H9 (cell line): ENCODE measurements around the gene VWC2L. TPM values are rescaled to one million over a fixed set of nuclear protein-coding genes. Genes with fewer than 3 reads are reported as not detected.

Source experiments
- DNase-seq: peaks from one replicate; pipeline ENCODE4 v3.0.0-alpha.2; 2017
- H2AFZ ChIP-seq: one replicate; pipeline ENCODE4 v1.6.1; 2013; ENCODE audit warnings: mild to moderate bottlenecking, low read length, control low read depth, moderate library complexity
- H2AK5ac ChIP-seq: 2 replicates; pipeline ENCODE4 v1.6.1; 2013; ENCODE audit warnings: low read length, control low read depth, mixed read lengths; ENCODE audit not compliant: insufficient read length
- H2BK120ac ChIP-seq: one replicate; pipeline ENCODE4 v1.6.1; 2013; ENCODE audit warnings: low read depth, mild to moderate bottlenecking, low read length, control low read depth, inconsistent platforms; ENCODE audit not compliant: poor library complexity, severe bottlenecking
- H2BK12ac ChIP-seq: 2 replicates; pipeline ENCODE4 v1.6.1; 2013; ENCODE audit warnings: low read length, control low read depth, mixed read lengths, low read depth; ENCODE audit not compliant: insufficient read length
- H2BK15ac ChIP-seq: 2 replicates; pipeline ENCODE4 v1.6.1; 2013; ENCODE audit warnings: low read depth, low read length, control low read depth
- H2BK20ac ChIP-seq: one replicate; pipeline ENCODE4 v1.6.1; 2013; ENCODE audit warnings: low read depth, mild to moderate bottlenecking, low read length, control low read depth, inconsistent platforms; ENCODE audit not compliant: poor library complexity, severe bottlenecking
- H2BK5ac ChIP-seq: 2 replicates; pipeline ENCODE4 v1.6.1; 2013; ENCODE audit warnings: low read length, control low read depth, mixed read lengths; ENCODE audit not compliant: insufficient read length
- H3K14ac ChIP-seq: 2 replicates; pipeline ENCODE4 v1.6.1; 2013; ENCODE audit warnings: low read length, control low read depth; ENCODE audit not compliant: insufficient read depth
- H3K18ac ChIP-seq: 2 replicates; pipeline ENCODE4 v1.6.1; 2013; ENCODE audit warnings: low read depth, mild to moderate bottlenecking, mixed read lengths, low read length, control low read depth; ENCODE audit not compliant: insufficient read length
- H3K23ac ChIP-seq: 2 replicates; pipeline ENCODE4 v1.6.1; 2013; ENCODE audit warnings: low read length, control low read depth, mixed read lengths, low read depth; ENCODE audit not compliant: insufficient read length
- H3K23me2 ChIP-seq: 2 replicates; pipeline ENCODE4 v1.6.1; 2013; ENCODE audit warnings: low read depth, mild to moderate bottlenecking, mixed read lengths, low read length, control low read depth; ENCODE audit not compliant: insufficient read length, poor library complexity, severe bottlenecking
- H3K27ac ChIP-seq: 2 replicates; pipeline ENCODE4 v1.5.1; 2013; ENCODE audit warnings: low read length, control low read depth, mixed read lengths, low read depth; ENCODE audit not compliant: insufficient read length
- H3K27me3 ChIP-seq: 2 replicates; pipeline ENCODE4 v1.6.1; 2013; ENCODE audit warnings: low read length, control low read depth, inconsistent platforms; ENCODE audit not compliant: insufficient read depth
- H3K4ac ChIP-seq: 2 replicates; pipeline ENCODE4 v1.6.1; 2013; ENCODE audit warnings: low read depth, mild to moderate bottlenecking, control low read depth, inconsistent platforms, low read length, moderate library complexity
- H3K4me1 ChIP-seq: 2 replicates; pipeline ENCODE4 v1.6.1; 2013; ENCODE audit warnings: low read length, control low read depth, inconsistent platforms; ENCODE audit not compliant: insufficient read depth
- H3K4me2 ChIP-seq: 2 replicates; pipeline ENCODE4 v1.6.1; 2013; ENCODE audit warnings: low read length, control low read depth, mixed read lengths; ENCODE audit not compliant: insufficient read length, insufficient read depth
- H3K56ac ChIP-seq: 2 replicates; pipeline ENCODE4 v1.6.1; 2013; ENCODE audit warnings: low read depth, mild to moderate bottlenecking, mixed read lengths, low read length, control low read depth; ENCODE audit not compliant: insufficient read length
- H3K79me1 ChIP-seq: 2 replicates; pipeline ENCODE4 v1.6.1; 2013; ENCODE audit warnings: low read depth, mild to moderate bottlenecking, moderate library complexity, low read length, control low read depth, inconsistent platforms; ENCODE audit not compliant: insufficient read depth, poor library complexity, severe bottlenecking
- H3K79me2 ChIP-seq: 2 replicates; pipeline ENCODE4 v1.6.1; 2013; ENCODE audit warnings: low read length, control low read depth, inconsistent platforms; ENCODE audit not compliant: insufficient read depth
- H3K9ac ChIP-seq: 2 replicates; pipeline ENCODE4 v1.6.1; 2013; ENCODE audit warnings: low read length, control low read depth, mixed read lengths; ENCODE audit not compliant: insufficient read length; ENCODE audit errors: extremely low read depth
- H3K9me3 ChIP-seq: one replicate; pipeline ENCODE4 v1.6.1; 2013; ENCODE audit warnings: low read depth, low read length, inconsistent platforms; ENCODE audit not compliant: control insufficient read depth
- H3T11ph ChIP-seq: one replicate; pipeline ENCODE4 v1.6.1; 2013; ENCODE audit warnings: mild to moderate bottlenecking, low read length, control low read depth, inconsistent platforms
- H4K20me1 ChIP-seq: one replicate; pipeline ENCODE4 v1.6.1; 2013; ENCODE audit not compliant: control insufficient read depth, insufficient read length, insufficient read depth
- H4K5ac ChIP-seq: 2 replicates; pipeline ENCODE4 v1.6.1; 2013; ENCODE audit warnings: low read depth, mild to moderate bottlenecking, mixed read lengths, low read length, control low read depth; ENCODE audit not compliant: insufficient read length
- H4K8ac ChIP-seq: replicated peaks from 2 replicates; pipeline ENCODE4 v1.6.1; 2013; ENCODE audit warnings: low read length, control low read depth, mixed read lengths, low read depth; ENCODE audit not compliant: insufficient read length
- H4K91ac ChIP-seq: 2 replicates; pipeline ENCODE4 v1.6.1; 2013; ENCODE audit warnings: low read depth, mild to moderate bottlenecking, moderate library complexity, mixed read lengths, low read length, control low read depth; ENCODE audit not compliant: insufficient read length
- H3K27ac Mint-ChIP-seq, 3 experiments: 2 replicates in 2 of 3; 3 replicates in 1 of 3; pipeline ENCODE4 v1.8.0; 2020 to 2021; ENCODE audit warnings: mixed read lengths in 3 of 3, mild to moderate bottlenecking in 1 of 3, moderate library complexity in 1 of 3
- H3K27me3 Mint-ChIP-seq: 2 replicates; pipeline ENCODE4 v1.8.0; 2021; ENCODE audit warnings: low read depth, mild to moderate bottlenecking, moderate library complexity, mixed read lengths
- H3K36me3 Mint-ChIP-seq, 3 experiments: 2 replicates in 2 of 3; 3 replicates in 1 of 3; pipeline ENCODE4 v1.8.0; 2020 to 2021; ENCODE audit warnings: low read depth in 3 of 3, mixed read lengths in 3 of 3; ENCODE audit not compliant: insufficient read depth in 1 of 3
- H3K4me1 Mint-ChIP-seq, 2 experiments: 2 replicates each; pipeline ENCODE4 v1.8.0; 2020; ENCODE audit warnings: mixed read lengths in 2 of 2
- H3K4me3 Mint-ChIP-seq, 2 experiments: 2 replicates in 1 of 2; 3 replicates in 1 of 2; pipeline ENCODE4 v1.8.0; 2020 to 2021; ENCODE audit warnings: mild to moderate bottlenecking in 2 of 2, mixed read lengths in 2 of 2, moderate library complexity in 1 of 2
- H3K9me3 Mint-ChIP-seq, 2 experiments: 2 replicates in 1 of 2; 3 replicates in 1 of 2; pipeline ENCODE4 v1.8.0; 2020; ENCODE audit warnings: mild to moderate bottlenecking in 2 of 2, mixed read lengths in 2 of 2, moderate library complexity in 1 of 2
- WGBS: extraction: QIAGEN DNeasy Blood & Tissue Kit; methylation state at CpG from one replicate; pipeline ENCODE4 v1.1.7; 2013; ENCODE audit warnings: missing lambda C conversion rate, low lambda C conversion rate, mixed read lengths; ENCODE audit not compliant: insufficient read length; ENCODE audit errors: extremely low coverage; 5-methylcytosine and 5-hydroxymethylcytosine counted together
- total RNA-seq: library from RNA; stranded (reverse); gene quantifications from 2 replicates; pipeline ENCODE4 v1.2.1, GENCODE V29; 2021
- TF ChIP-seq, protein P1 (sequence below): fragments of 200-600 bp; sonication (generic); conservative IDR thresholded peaks from 3 replicates; pipeline ENCODE4 v1.8.0; 2021; ENCODE audit warnings: antibody characterized with exemption, mild to moderate bottlenecking

VWC2L gene
- total RNA-seq, 1 experiment from 2014 or later, result not detected

DNA sequence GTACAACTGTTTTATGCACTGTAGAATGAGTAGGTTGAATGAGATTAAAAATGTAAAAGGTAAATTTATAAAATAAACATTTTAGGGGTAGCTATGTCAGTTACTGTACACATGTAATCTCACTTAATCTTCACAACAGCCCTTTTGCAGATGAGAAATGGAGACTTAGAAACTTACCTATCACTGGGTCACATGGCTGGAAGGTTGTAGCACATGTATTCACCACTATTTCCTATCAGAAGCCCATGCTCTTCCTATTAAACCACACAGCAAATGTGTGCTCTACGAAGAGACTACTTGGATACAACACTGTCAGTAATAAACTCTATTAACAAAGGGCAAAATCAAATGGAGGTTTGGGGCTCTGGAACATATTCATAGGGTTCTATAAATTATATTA is 60.5 kb downstream of the VWC2L start:
- Histone ChIP-seq H3K79me2 (no peaks in the 10 kb centered on the region), H3T11ph (no peak overlapping the region), H2AK5ac (no peak overlapping the region), H3K4me1 (no peaks in the 10 kb centered on the region), H4K5ac (no peak overlapping the region), H3K23me2 (no peaks in the 10 kb centered on the region), H3K56ac (no peak overlapping the region), H3K27ac (no peak overlapping the region), H2BK15ac (no peak overlapping the region), H4K20me1 (no peaks in the 10 kb centered on the region), H4K91ac (no peak overlapping the region), H3K27me3 (no peaks in the 10 kb centered on the region), H3K9ac (no peak overlapping the region), H3K18ac (no peak overlapping the region), H3K23ac (no peak overlapping the region), H2BK20ac (no peak overlapping the region), H3K4ac (no peak overlapping the region), H2AFZ (no peak overlapping the region), H3K4me2 (no peak overlapping the region), H2BK5ac (no peak overlapping the region), H2BK12ac (no peak overlapping the region), H3K9me3 (no peaks in the 10 kb centered on the region), H3K14ac (no peak overlapping the region), H2BK120ac (no peak overlapping the region), H4K8ac (no peak overlapping the region), H3K79me1 (no peaks in the 10 kb centered on the region)
- no CpG with 5 or more reads among the region's 1 CpG for WGBS
- Mint-ChIP-seq H3K9me3 (no peaks in the 10 kb centered on the region), H3K4me3 (no peak overlapping the region), H3K27me3 (no peaks in the 10 kb centered on the region), H3K36me3 (no peaks in the 10 kb centered on the region), H3K27ac (no peak overlapping the region), H3K4me1 (peaks cover 0 to 2% of the 10 kb centered on the region in 2 experiments; a peak in 1 of 4 replicates)
- TF ChIP-seq, protein P1, sequence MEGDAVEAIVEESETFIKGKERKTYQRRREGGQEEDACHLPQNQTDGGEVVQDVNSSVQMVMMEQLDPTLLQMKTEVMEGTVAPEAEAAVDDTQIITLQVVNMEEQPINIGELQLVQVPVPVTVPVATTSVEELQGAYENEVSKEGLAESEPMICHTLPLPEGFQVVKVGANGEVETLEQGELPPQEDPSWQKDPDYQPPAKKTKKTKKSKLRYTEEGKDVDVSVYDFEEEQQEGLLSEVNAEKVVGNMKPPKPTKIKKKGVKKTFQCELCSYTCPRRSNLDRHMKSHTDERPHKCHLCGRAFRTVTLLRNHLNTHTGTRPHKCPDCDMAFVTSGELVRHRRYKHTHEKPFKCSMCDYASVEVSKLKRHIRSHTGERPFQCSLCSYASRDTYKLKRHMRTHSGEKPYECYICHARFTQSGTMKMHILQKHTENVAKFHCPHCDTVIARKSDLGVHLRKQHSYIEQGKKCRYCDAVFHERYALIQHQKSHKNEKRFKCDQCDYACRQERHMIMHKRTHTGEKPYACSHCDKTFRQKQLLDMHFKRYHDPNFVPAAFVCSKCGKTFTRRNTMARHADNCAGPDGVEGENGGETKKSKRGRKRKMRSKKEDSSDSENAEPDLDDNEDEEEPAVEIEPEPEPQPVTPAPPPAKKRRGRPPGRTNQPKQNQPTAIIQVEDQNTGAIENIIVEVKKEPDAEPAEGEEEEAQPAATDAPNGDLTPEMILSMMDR, result no peak
- DNase-seq, result no peak
